ENCODE results near the gene NRXN3.

DNA sequence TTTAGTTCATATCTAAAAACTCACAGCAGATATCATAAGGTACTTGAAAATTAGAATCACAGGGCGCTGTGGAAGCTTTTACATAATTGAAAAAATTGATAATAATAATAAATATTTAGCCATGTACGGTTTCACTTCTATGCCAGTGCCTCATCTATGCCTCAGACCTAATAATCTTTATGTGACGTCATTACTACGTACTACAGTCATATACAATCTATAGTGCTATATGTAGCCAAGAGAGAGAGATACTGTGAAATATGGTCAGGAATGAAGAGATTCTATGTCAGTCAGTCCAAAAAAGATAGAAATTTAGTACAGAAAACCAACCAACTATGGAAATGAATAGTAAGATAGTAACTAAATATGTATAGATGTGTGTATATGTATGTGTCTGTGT, 1010.5 kb downstream of the NRXN3 start:
- no peak for TF ChIP-seq GATA3 (IDR thresholded peaks at IDR 0.05; ENCODE audit: low read depth, low read length)
- no peak for TF ChIP-seq GATA2 (IDR thresholded peaks at IDR 0.05; ENCODE audit: low read depth, low read length)

All from SH-SY5Y (cell line).